ENCODE measurements around the gene SQOR. TPM values are rescaled to one million over a fixed set of nuclear protein-coding genes. Genes with fewer than 3 reads are reported as not detected.
"Not testable (repeated sequence)": the region's sequence is repeated elsewhere in the genome, so short reads cannot be mapped to it uniquely, and the experiment has no call there.

SQOR gene
- total RNA-seq, 1 experiment from 2014 or later: 17.6 TPM

- H3K79me2 ChIP-seq (ENCODE audit: insufficient read depth, low read length): no peaks in the 10 kb centered on the region
- ChIA-PET POLR2A (interaction anchor here (0.6 to 0.9 kb wide), 2 partner anchors 17 to 1102 kb away, joined by 3 to 4 read pairs; no protein-coding TSS in a partner anchor), RAD21 (ENCODE audit: low non-redundant PET in 1 of 2, low total read pairs in 2 of 2, uncharacterized antibody in 2 of 2, unreplicated experiment in 2 of 2) (no interaction called here), CTCF (interaction anchor here (1.0 to 1.2 kb wide), 3 partner anchors 12 to 191 kb away, joined by 3 to 4 read pairs (median 3); partner anchors contain the start of gene SQOR)
- no peaks in the 10 kb centered on the region for H4K20me1 ChIP-seq (ENCODE audit: insufficient read depth)
- no peaks in the 10 kb centered on the region for H3K9me3 ChIP-seq (ENCODE audit: control insufficient read depth in 1 of 2, insufficient read depth in 1 of 2, low read depth in 1 of 2, low read length in 2 of 2)
- no peak overlapping the region for H2AFZ ChIP-seq (ENCODE audit: low read depth, low read length, poor library complexity, severe bottlenecking)
- TF ChIP-seq POLR2AphosphoS5 (IDR thresholded peaks at IDR 0.05; ENCODE audit: low read depth, low read length) (no peak), FOSL1 (IDR thresholded peaks at IDR 0.05; ENCODE audit: low read depth) (peak; percentile 46; the same call in 1 of the 2 replicates), CEBPB (IDR thresholded peaks at IDR 0.05; ENCODE audit: low read depth) (no peak), EZH2 (IDR thresholded peaks at IDR 0.05) (no peak), EGR1 (IDR thresholded peaks at IDR 0.05; ENCODE audit: low read depth) (no peak), JUND (IDR thresholded peaks at IDR 0.05) (peak; percentile 46)
- intact Hi-C loops (cut with micrococcal nuclease): no loop called here
- H3K27ac ChIP-seq (ENCODE audit: low read depth, low read length): peak overlapping the region; percentile 1; the same call in 1 of the 2 replicates
- peak overlapping the region; percentile 40 for H3K4me2 ChIP-seq (ENCODE audit: low read length)
- no peaks in the 10 kb centered on the region for H3K9me2 ChIP-seq (ENCODE audit: insufficient read depth)
- DNase-seq (ENCODE audit: low read depth, low spot score): peak; percentile 32
- no TSS peak for BruUV-seq (replicated peaks)
- H3K36me3 ChIP-seq (ENCODE audit: control insufficient read depth in 1 of 2, insufficient read depth in 2 of 2, low read length in 2 of 2): no peaks in the 10 kb centered on the region
- peak overlapping the region; percentile 32; the same call in 1 of the 2 replicates for H3K9ac ChIP-seq (ENCODE audit: low read length)
- peak; percentile 71 for ATAC-seq
- no peaks in the 10 kb centered on the region for H3K27me3 ChIP-seq (ENCODE audit: insufficient read depth, low read length)
- H3K4me1 ChIP-seq (ENCODE audit: control insufficient read depth in 1 of 2, insufficient read depth in 2 of 2, low read length in 2 of 2): peaks cover 9 to 16% of the 10 kb centered on the region in 2 experiments
- H3K4me3 ChIP-seq (replicated peaks in 1 of 2; ENCODE audit: low read depth in 1 of 2, low read length in 2 of 2): no peak overlapping the region
Observed at GRCh38 chr15:45648521-45649200, 13.8 kb downstream of the SQOR start.

- H3K79me2 ChIP-seq (ENCODE audit: insufficient read depth, low read length); H3K9ac ChIP-seq (ENCODE audit: low read length); H2AFZ ChIP-seq (ENCODE audit: low read depth, low read length, poor library complexity, severe bottlenecking); H3K9me3 ChIP-seq (ENCODE audit: control insufficient read depth in 1 of 2, insufficient read depth in 1 of 2, low read depth in 1 of 2, low read length in 2 of 2); H3K4me2 ChIP-seq (ENCODE audit: low read length); DNase-seq (ENCODE audit: low read depth, low spot score); H3K36me3 ChIP-seq (ENCODE audit: control insufficient read depth in 1 of 2, insufficient read depth in 2 of 2, low read length in 2 of 2); ATAC-seq; POLR2A ChIA-PET; H3K9me2 ChIP-seq (ENCODE audit: insufficient read depth); H3K4me3 ChIP-seq (replicated peaks in 1 of 2; ENCODE audit: low read depth in 1 of 2, low read length in 2 of 2); intact Hi-C loops (cut with micrococcal nuclease); RAD21 ChIA-PET (ENCODE audit: low non-redundant PET in 1 of 2, low total read pairs in 2 of 2, uncharacterized antibody in 2 of 2, unreplicated experiment in 2 of 2); CTCF ChIA-PET; H3K27me3 ChIP-seq (ENCODE audit: insufficient read depth, low read length); H4K20me1 ChIP-seq (ENCODE audit: insufficient read depth); H3K27ac ChIP-seq (ENCODE audit: low read depth, low read length); BruUV-seq (replicated peaks): not testable (repeated sequence)
- peaks cover 9 to 16% of the 10 kb centered on the region in 2 experiments for H3K4me1 ChIP-seq (ENCODE audit: control insufficient read depth in 1 of 2, insufficient read depth in 2 of 2, low read length in 2 of 2)
Observed at GRCh38 chr15:45650007-45650406, 15.2 kb downstream of the SQOR start.
